Liver (tissue), 9 donors: ENCODE data around the gene C13orf42. TPM values are rescaled to one million over a fixed set of nuclear protein-coding genes. Genes with fewer than 3 reads are reported as not detected.

Experiments used
- DNase-seq: peaks from one replicate; pipeline ENCODE4 v3.0.0-alpha.2; 2017; ENCODE audit warnings: low spot score
- H3K27ac ChIP-seq, 2 donors: one replicate each; pipeline ENCODE4 v1.7.0; 2013; ENCODE audit warnings: inconsistent platforms in 2 of 2, low read length in 2 of 2, control low read depth in 1 of 2, low read depth in 1 of 2, mild to moderate bottlenecking in 1 of 2
- H3K27me3 ChIP-seq, 4 donors: one replicate each; pipeline versions ENCODE4 v1.6.1 to v1.7.0; 2013; ENCODE audit warnings: low read length in 3 of 4, inconsistent platforms in 1 of 4, mild to moderate bottlenecking in 1 of 4, moderate library complexity in 1 of 4; ENCODE audit not compliant: control insufficient read depth in 4 of 4, insufficient read depth in 4 of 4
- H3K36me3 ChIP-seq, 4 donors: one replicate each; pipeline versions ENCODE4 v1.6.1 to v1.7.0; 2013; ENCODE audit warnings: low read length in 3 of 4, mild to moderate bottlenecking in 3 of 4, low read depth in 1 of 4, moderate library complexity in 1 of 4; ENCODE audit not compliant: control insufficient read depth in 4 of 4, insufficient read depth in 3 of 4
- H3K4me1 ChIP-seq, 4 donors: one replicate each; pipeline versions ENCODE4 v1.6.1 to v1.7.0; 2013; ENCODE audit warnings: low read length in 3 of 4, mild to moderate bottlenecking in 3 of 4, moderate library complexity in 1 of 4; ENCODE audit not compliant: control insufficient read depth in 4 of 4, insufficient read depth in 4 of 4
- H3K4me3 ChIP-seq, 3 donors: one replicate each; pipeline versions ENCODE4 v1.6.1 to v1.7.0; 2013; ENCODE audit warnings: low read length in 3 of 3, control low read depth in 1 of 3, low read depth in 1 of 3, mild to moderate bottlenecking in 1 of 3
- H3K9ac ChIP-seq, 2 donors: one replicate each; pipeline ENCODE4 v1.7.0; 2013; ENCODE audit warnings: low read length in 2 of 2, mild to moderate bottlenecking in 2 of 2, moderate library complexity in 2 of 2, control low read depth in 1 of 2, low read depth in 1 of 2
- H3K9me3 ChIP-seq, 4 donors: one replicate each; pipeline versions ENCODE4 v1.6.1 to v1.7.0; 2013; ENCODE audit warnings: low read length in 3 of 4; ENCODE audit not compliant: control insufficient read depth in 4 of 4
- FOXA1 ChIP-seq: IDR thresholded peaks from 2 replicates; pipeline ENCODE4 v1.6.1; 2016; ENCODE audit warnings: antibody characterized with exemption
- FOXA2 ChIP-seq: IDR thresholded peaks from 2 replicates; pipeline ENCODE4 v1.6.1; 2016; ENCODE audit warnings: antibody characterized with exemption
- GABPA ChIP-seq, 2 donors: IDR thresholded peaks in 1 of 2; conservative IDR thresholded peaks in 1 of 2; 2 replicates each; pipeline ENCODE4 v1.6.1; 2016; ENCODE audit warnings: antibody characterized with exemption in 2 of 2, mild to moderate bottlenecking in 1 of 2, moderate library complexity in 1 of 2
- HNF4A ChIP-seq, 2 donors: conservative IDR thresholded peaks; 2 replicates each; pipeline ENCODE4 v1.6.1; 2016; ENCODE audit warnings: antibody characterized with exemption in 2 of 2, mild to moderate bottlenecking in 2 of 2
- HNF4G ChIP-seq: IDR thresholded peaks from 2 replicates; pipeline ENCODE4 v1.6.1; 2016; ENCODE audit warnings: antibody characterized with exemption
- JUND ChIP-seq, 2 donors: IDR thresholded peaks; 2 replicates each; pipeline ENCODE4 v1.6.1; 2016; ENCODE audit warnings: antibody characterized with exemption in 2 of 2
- NR2F2 ChIP-seq: IDR thresholded peaks from 2 replicates; pipeline ENCODE4 v1.6.1; 2016; ENCODE audit warnings: antibody characterized with exemption
- RAD21 ChIP-seq, 2 donors: IDR thresholded peaks; 2 replicates each; pipeline ENCODE4 v1.6.1; 2016; ENCODE audit warnings: antibody characterized with exemption in 2 of 2, mild to moderate bottlenecking in 2 of 2
- RXRA ChIP-seq, 2 donors: IDR thresholded peaks; 2 replicates each; pipeline ENCODE4 v1.6.1; 2017 to 2018; ENCODE audit warnings: antibody characterized with exemption in 2 of 2, mild to moderate bottlenecking in 1 of 2
- SP1 ChIP-seq: IDR thresholded peaks from 2 replicates; pipeline ENCODE4 v1.6.1; 2018; ENCODE audit warnings: antibody characterized with exemption, mild to moderate bottlenecking
- TAF1 ChIP-seq: conservative IDR thresholded peaks from 2 replicates; pipeline ENCODE4 v1.6.1; 2016; ENCODE audit warnings: antibody characterized with exemption, mild to moderate bottlenecking
- YY1 ChIP-seq: IDR thresholded peaks from 2 replicates; pipeline ENCODE4 v1.6.1; 2016; ENCODE audit warnings: antibody characterized with exemption, mild to moderate bottlenecking
- WGBS: extraction: QIAGEN DNeasy Blood & Tissue Kit; methylation state at CpG from one replicate; pipeline ENCODE4 v1.1.7; 2013; 5-methylcytosine and 5-hydroxymethylcytosine counted together
- polyA plus RNA-seq, 2 donors: library from polyadenylated mRNA; stranded (reverse) in 1 of 2; unstranded in 1 of 2; fragments of 200-250 nt in 1 of 2; fragments of >200 nt in 1 of 2; fragmentation: Nextera tagmentation in 1 of 2; extraction: Ambion mirVana in 1 of 2; gene quantifications; one replicate each; pipeline versions ENCODE4 v1.2.1 to v1.2.3, GENCODE V29; 2013 to 2015
- total RNA-seq, 2 donors: library from RNA; depleted of rRNA; stranded (reverse); fragments of >200 nt; gene quantifications; one replicate each; pipeline ENCODE4 v1.2.3, GENCODE V29; 2014
- TF ChIP-seq, protein P1 (sequence below): IDR thresholded peaks from 2 replicates; pipeline ENCODE4 v1.6.1; 2016; ENCODE audit warnings: antibody characterized with exemption
- TF ChIP-seq, protein P2 (sequence below): fragments of 150-350 bp; IDR thresholded peaks from 2 replicates; pipeline ENCODE4 v1.5.1; 2017; ENCODE audit warnings: improper control_type of control experiment, low read depth, low read length; ENCODE audit not compliant: missing input control
- TF ChIP-seq, protein P3 (sequence below): IDR thresholded peaks from 2 replicates; pipeline ENCODE4 v1.6.1; 2016; ENCODE audit warnings: antibody characterized with exemption, mild to moderate bottlenecking
- TF ChIP-seq, protein P4 (sequence below): IDR thresholded peaks from 2 replicates; pipeline ENCODE4 v1.6.1; 2016; ENCODE audit warnings: antibody characterized with exemption
- donor health status: healthy.
- donor health status: healthy.
- donor health status: healthy.
- donor health status: healthy.
- donor health status: healthy.

C13orf42 gene
- total and polyA plus RNA-seq, 4 donors = 0.08 TPM; not detected in 3

DNA sequence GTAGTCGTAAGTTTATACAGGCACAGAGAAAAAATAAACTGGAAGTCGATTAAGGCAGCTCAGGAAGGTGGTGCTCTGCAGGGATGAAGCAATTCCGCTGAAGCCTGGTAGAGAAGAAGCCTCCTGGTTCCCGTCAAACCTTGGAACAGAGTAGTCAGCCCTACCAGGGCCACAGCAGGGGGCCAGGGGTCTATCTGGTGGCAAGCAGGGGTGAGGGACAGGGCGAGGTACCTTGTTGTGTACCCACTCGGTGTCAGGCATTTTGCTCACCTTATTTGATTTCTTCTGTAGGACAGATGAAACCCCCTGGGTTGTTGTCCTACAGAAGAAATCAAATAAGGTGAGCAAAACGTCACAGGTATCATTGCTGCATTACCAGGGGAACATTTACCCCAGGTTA, 70.6 kb downstream of the C13orf42 start:
- DNase-seq = no peak
- Histone ChIP-seq H3K9me3 (no peaks in the 10 kb centered on the region), H3K4me1 (peaks cover 0 to 3% (median under 1%) of the 10 kb centered on the region in 4 donors), H3K4me3 (no peak overlapping the region), H3K36me3 (no peaks in the 10 kb centered on the region), H3K27me3 (no peaks in the 10 kb centered on the region), H3K9ac (no peak overlapping the region), H3K27ac (no peak overlapping the region)
- 85% methylated on average over 7 of the region's 7 CpGs for WGBS
- TF ChIP-seq, protein P1, sequence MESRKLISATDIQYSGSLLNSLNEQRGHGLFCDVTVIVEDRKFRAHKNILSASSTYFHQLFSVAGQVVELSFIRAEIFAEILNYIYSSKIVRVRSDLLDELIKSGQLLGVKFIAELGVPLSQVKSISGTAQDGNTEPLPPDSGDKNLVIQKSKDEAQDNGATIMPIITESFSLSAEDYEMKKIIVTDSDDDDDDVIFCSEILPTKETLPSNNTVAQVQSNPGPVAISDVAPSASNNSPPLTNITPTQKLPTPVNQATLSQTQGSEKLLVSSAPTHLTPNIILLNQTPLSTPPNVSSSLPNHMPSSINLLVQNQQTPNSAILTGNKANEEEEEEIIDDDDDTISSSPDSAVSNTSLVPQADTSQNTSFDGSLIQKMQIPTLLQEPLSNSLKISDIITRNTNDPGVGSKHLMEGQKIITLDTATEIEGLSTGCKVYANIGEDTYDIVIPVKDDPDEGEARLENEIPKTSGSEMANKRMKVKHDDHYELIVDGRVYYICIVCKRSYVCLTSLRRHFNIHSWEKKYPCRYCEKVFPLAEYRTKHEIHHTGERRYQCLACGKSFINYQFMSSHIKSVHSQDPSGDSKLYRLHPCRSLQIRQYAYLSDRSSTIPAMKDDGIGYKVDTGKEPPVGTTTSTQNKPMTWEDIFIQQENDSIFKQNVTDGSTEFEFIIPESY = no peak
- TF ChIP-seq SP1 = no peak
- no peak for TF ChIP-seq TAF1
- no peak for TF ChIP-seq GABPA (IDR thresholded peaks at IDR 0.05 in 1 of 2, conservative IDR thresholded peaks at IDR 0.05 in 1 of 2)
- no peak for TF ChIP-seq HNF4G
- TF ChIP-seq YY1 = no peak
- TF ChIP-seq, protein P2, sequence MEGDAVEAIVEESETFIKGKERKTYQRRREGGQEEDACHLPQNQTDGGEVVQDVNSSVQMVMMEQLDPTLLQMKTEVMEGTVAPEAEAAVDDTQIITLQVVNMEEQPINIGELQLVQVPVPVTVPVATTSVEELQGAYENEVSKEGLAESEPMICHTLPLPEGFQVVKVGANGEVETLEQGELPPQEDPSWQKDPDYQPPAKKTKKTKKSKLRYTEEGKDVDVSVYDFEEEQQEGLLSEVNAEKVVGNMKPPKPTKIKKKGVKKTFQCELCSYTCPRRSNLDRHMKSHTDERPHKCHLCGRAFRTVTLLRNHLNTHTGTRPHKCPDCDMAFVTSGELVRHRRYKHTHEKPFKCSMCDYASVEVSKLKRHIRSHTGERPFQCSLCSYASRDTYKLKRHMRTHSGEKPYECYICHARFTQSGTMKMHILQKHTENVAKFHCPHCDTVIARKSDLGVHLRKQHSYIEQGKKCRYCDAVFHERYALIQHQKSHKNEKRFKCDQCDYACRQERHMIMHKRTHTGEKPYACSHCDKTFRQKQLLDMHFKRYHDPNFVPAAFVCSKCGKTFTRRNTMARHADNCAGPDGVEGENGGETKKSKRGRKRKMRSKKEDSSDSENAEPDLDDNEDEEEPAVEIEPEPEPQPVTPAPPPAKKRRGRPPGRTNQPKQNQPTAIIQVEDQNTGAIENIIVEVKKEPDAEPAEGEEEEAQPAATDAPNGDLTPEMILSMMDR = no peak
- no peak for TF ChIP-seq JUND (IDR thresholded peaks at IDR 0.05)
- TF ChIP-seq FOXA1 = no peak
- TF ChIP-seq, protein P3, sequence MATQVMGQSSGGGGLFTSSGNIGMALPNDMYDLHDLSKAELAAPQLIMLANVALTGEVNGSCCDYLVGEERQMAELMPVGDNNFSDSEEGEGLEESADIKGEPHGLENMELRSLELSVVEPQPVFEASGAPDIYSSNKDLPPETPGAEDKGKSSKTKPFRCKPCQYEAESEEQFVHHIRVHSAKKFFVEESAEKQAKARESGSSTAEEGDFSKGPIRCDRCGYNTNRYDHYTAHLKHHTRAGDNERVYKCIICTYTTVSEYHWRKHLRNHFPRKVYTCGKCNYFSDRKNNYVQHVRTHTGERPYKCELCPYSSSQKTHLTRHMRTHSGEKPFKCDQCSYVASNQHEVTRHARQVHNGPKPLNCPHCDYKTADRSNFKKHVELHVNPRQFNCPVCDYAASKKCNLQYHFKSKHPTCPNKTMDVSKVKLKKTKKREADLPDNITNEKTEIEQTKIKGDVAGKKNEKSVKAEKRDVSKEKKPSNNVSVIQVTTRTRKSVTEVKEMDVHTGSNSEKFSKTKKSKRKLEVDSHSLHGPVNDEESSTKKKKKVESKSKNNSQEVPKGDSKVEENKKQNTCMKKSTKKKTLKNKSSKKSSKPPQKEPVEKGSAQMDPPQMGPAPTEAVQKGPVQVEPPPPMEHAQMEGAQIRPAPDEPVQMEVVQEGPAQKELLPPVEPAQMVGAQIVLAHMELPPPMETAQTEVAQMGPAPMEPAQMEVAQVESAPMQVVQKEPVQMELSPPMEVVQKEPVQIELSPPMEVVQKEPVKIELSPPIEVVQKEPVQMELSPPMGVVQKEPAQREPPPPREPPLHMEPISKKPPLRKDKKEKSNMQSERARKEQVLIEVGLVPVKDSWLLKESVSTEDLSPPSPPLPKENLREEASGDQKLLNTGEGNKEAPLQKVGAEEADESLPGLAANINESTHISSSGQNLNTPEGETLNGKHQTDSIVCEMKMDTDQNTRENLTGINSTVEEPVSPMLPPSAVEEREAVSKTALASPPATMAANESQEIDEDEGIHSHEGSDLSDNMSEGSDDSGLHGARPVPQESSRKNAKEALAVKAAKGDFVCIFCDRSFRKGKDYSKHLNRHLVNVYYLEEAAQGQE = no peak
- no peak for TF ChIP-seq FOXA2

DNA sequence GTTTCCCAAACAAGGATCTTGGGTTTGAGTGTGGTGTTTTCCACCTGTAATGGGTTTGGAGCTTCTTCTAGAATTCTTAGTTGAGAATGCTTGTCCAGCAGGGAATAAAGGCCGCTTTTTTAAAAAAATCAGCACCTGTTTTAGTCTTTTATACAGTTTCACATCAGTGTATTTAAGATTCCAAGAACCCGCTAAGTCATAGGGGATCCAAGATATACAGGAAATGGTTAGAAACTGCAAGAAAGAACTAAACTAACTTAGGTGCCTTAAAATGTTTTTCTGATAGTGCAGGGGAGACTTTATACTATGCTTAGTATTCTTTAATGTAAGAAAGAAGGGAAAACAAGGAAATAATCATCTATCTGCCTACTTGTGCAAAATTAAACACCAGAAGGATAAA, 74.7 kb downstream of the C13orf42 start:
- no peaks in the 10 kb centered on the region for H3K36me3 ChIP-seq
- H3K27me3 ChIP-seq = no peaks in the 10 kb centered on the region
- WGBS = 89% methylated on average over 2 of the region's 2 CpGs
- no peak overlapping the region for H3K27ac ChIP-seq
- no peak overlapping the region for H3K4me3 ChIP-seq
- H3K9me3 ChIP-seq = no peaks in the 10 kb centered on the region
- H3K9ac ChIP-seq = no peak overlapping the region
- H3K4me1 ChIP-seq = peaks cover 0 to 3% (median under 1%) of the 10 kb centered on the region in 4 donors
- DNase-seq = no peak
- TF ChIP-seq NR2F2 = no peak
- no peak for TF ChIP-seq HNF4A (conservative IDR thresholded peaks at IDR 0.05)
- no peak for TF ChIP-seq RAD21 (IDR thresholded peaks at IDR 0.05)
- TF ChIP-seq, protein P4, sequence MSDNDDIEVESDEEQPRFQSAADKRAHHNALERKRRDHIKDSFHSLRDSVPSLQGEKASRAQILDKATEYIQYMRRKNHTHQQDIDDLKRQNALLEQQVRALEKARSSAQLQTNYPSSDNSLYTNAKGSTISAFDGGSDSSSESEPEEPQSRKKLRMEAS = no peak
- TF ChIP-seq RXRA (IDR thresholded peaks at IDR 0.05) = no peak
- TF ChIP-seq, protein P3 = no peak
- no peak for TF ChIP-seq YY1
- TF ChIP-seq, protein P1 = no peak
- TF ChIP-seq SP1 = no peak
- TF ChIP-seq FOXA2 = no peak
- TF ChIP-seq JUND (IDR thresholded peaks at IDR 0.05) = no peak
- TF ChIP-seq, protein P2 = no peak
